ENCODE results near the gene KDM4D.

GRCh38 chr11:95016139-95016538 lies 42.6 kb downstream of the KDM4D start:
- TF ChIP-seq FOXA1 (IDR thresholded peaks at IDR 0.05), result no peak
- TF ChIP-seq NFRKB (IDR thresholded peaks at IDR 0.05), result no peak
- no peak for TF ChIP-seq L3MBTL2 (conservative IDR thresholded peaks at IDR 0.05)

Measured in HEK293T (cell line).